HCT116 (cell line): ENCODE results near the gene RNF130. TPM values are rescaled to one million over a fixed set of nuclear protein-coding genes. Genes with fewer than 3 reads are reported as not detected.

Experiments
- ATAC-seq: fragments of 200-7000 bp; cut with Tn5 transposase; 2 replicates; pipeline ENCODE4 v1.9.1; 2020; ENCODE audit warnings: mild to moderate bottlenecking, moderate library complexity
- BruUV-seq: library from RNA; stranded (reverse); fragments of 400-500 nt; replicated peaks from 2 replicates; lab custom pipeline; 2021; lab: Mats Ljungman, UMichigan
- CTCF ChIA-PET: fragments of 300-600 bp; sonication (Branson Sonifier 250); formaldehyde crosslinking; loops from one replicate; lab custom pipeline; 2021; ENCODE audit warnings: antibody characterized with exemption; lab: Charles Lee
- POLR2A ChIA-PET: fragments of 300-600, 350-600 bp; sonication (Branson Sonifier 250); formaldehyde crosslinking; loops from one replicate; lab custom pipeline; 2021; ENCODE audit warnings: antibody characterized with exemption; lab: Charles Lee
- RAD21 ChIA-PET, 2 experiments: fragments of 300-600 bp; sonication (Branson Sonifier 250); formaldehyde crosslinking; loops; one replicate each; lab custom pipeline; 2023; ENCODE audit warnings: low total read pairs in 2 of 2; ENCODE audit not compliant: uncharacterized antibody in 2 of 2, unreplicated experiment in 2 of 2, low non-redundant PET in 1 of 2; lab: Charles Lee
- DNase-seq: peaks from one replicate; pipeline ENCODE4 v3.0.0-alpha.2; 2010; ENCODE audit warnings: low read depth, low spot score
- H2AFZ ChIP-seq: fragments of 200-600 bp; shearing (Covaris generic), sonication (generic); 2 replicates; pipeline ENCODE4 v1.6.1; 2017; ENCODE audit warnings: low read depth, mixed run types, mixed read lengths, antibody characterized with exemption, low read length; ENCODE audit not compliant: poor library complexity, severe bottlenecking
- H3K27ac ChIP-seq: 2 replicates; pipeline ENCODE4 v1.5.1; 2012; ENCODE audit warnings: low read depth, low read length
- H3K27me3 ChIP-seq: fragments of 200-600 bp; sonication (generic); 2 replicates; pipeline ENCODE4 v1.6.1; 2016; ENCODE audit warnings: mixed run types, low read length, mixed read lengths; ENCODE audit not compliant: insufficient read depth
- H3K36me3 ChIP-seq, 2 experiments: fragments of 200-500 bp in 1 of 2; fragments of 200-600 bp in 1 of 2; sonication (Bioruptor generic) in 1 of 2; sonication (generic) in 1 of 2; 2 replicates each; pipeline versions ENCODE4 v1.5.1 to v1.6.1; 2014 to 2016; ENCODE audit warnings: low read length in 2 of 2, inconsistent platforms in 1 of 2, mixed read lengths in 1 of 2, mixed run types in 1 of 2; ENCODE audit not compliant: insufficient read depth in 2 of 2, control insufficient read depth in 1 of 2
- H3K4me1 ChIP-seq, 2 experiments: fragments of 200-600 bp in 1 of 2; sonication (generic) in 1 of 2; 2 replicates each; pipeline versions ENCODE4 v1.5.1 to v1.6.1; 2012 to 2017; ENCODE audit warnings: low read length in 2 of 2, inconsistent platforms in 1 of 2, mild to moderate bottlenecking in 1 of 2, mixed read lengths in 1 of 2, mixed run types in 1 of 2, moderate library complexity in 1 of 2; ENCODE audit not compliant: insufficient read depth in 2 of 2, control insufficient read depth in 1 of 2
- H3K4me2 ChIP-seq: fragments of 200-600 bp; sonication (generic); 2 replicates; pipeline ENCODE4 v1.6.1; 2017; ENCODE audit warnings: mixed run types, low read length, mixed read lengths
- H3K4me3 ChIP-seq, 2 experiments: fragments of 200-600 bp in 1 of 2; sonication (generic) in 1 of 2; replicated peaks in 1 of 2; 2 replicates each; pipeline ENCODE4 v1.5.1; 2011 to 2016; ENCODE audit warnings: low read length in 2 of 2, control low read depth in 1 of 2, low read depth in 1 of 2, mild to moderate bottlenecking in 1 of 2, mixed read lengths in 1 of 2, mixed run types in 1 of 2
- H3K79me2 ChIP-seq: fragments of 200-600 bp; sonication (generic); 2 replicates; pipeline ENCODE4 v1.6.1; 2017; ENCODE audit warnings: mild to moderate bottlenecking, mixed run types, low read length, moderate library complexity, mixed read lengths; ENCODE audit not compliant: insufficient read depth
- H3K9ac ChIP-seq: fragments of 200-600 bp; sonication (generic); 2 replicates; pipeline ENCODE4 v1.6.1; 2016; ENCODE audit warnings: low read length, mixed read lengths
- H3K9me2 ChIP-seq: fragments of 200-600 bp; sonication (generic), shearing (Covaris generic); 2 replicates; pipeline ENCODE4 v1.6.1; 2017; ENCODE audit warnings: mixed run types, mild to moderate bottlenecking, moderate library complexity; ENCODE audit not compliant: insufficient read depth
- H3K9me3 ChIP-seq, 2 experiments: fragments of 200-500 bp in 1 of 2; fragments of 200-600 bp in 1 of 2; sonication (Bioruptor generic) in 1 of 2; sonication (generic) in 1 of 2; 2 replicates each; pipeline ENCODE4 v1.6.1; 2014 to 2017; ENCODE audit warnings: low read length in 2 of 2, mixed read lengths in 2 of 2, inconsistent platforms in 1 of 2, low read depth in 1 of 2, mild to moderate bottlenecking in 1 of 2, mixed run types in 1 of 2, moderate library complexity in 1 of 2; ENCODE audit not compliant: control insufficient read depth in 1 of 2, insufficient read depth in 1 of 2
- H4K20me1 ChIP-seq: fragments of 200-600 bp; sonication (generic), shearing (Covaris generic); 2 replicates; pipeline ENCODE4 v1.6.1; 2017; ENCODE audit warnings: mixed run types, mild to moderate bottlenecking, moderate library complexity; ENCODE audit not compliant: insufficient read depth
- CBX3 ChIP-seq: IDR thresholded peaks from 2 replicates; pipeline ENCODE4 v1.6.1; 2012; ENCODE audit warnings: low read depth
- POLR2A ChIP-seq: IDR thresholded peaks from 2 replicates; pipeline ENCODE4 v1.7.0; 2011; ENCODE audit warnings: borderline replicate concordance; ENCODE audit not compliant: insufficient read depth, insufficient read length; ENCODE audit errors: extremely low read depth
- RAD21 ChIP-seq: IDR thresholded peaks from 2 replicates; pipeline ENCODE4 v1.6.1; 2012; ENCODE audit warnings: low read depth, mild to moderate bottlenecking
- SP1 ChIP-seq: IDR thresholded peaks from 2 replicates; pipeline ENCODE4 v1.6.1; 2012; ENCODE audit warnings: low read depth
- YY1 ChIP-seq: IDR thresholded peaks from 2 replicates; pipeline ENCODE4 v1.6.1; 2011; ENCODE audit warnings: low read length, low read depth, moderate library complexity, mild to moderate bottlenecking; ENCODE audit not compliant: insufficient replicate concordance; ENCODE audit errors: extremely low read depth
- intact Hi-C: fragments of 100-400 bp; cut with micrococcal nuclease; formaldehyde crosslinking; loops from 2 replicates; pipeline ENCODE4 v1.10.0; 2022
- total RNA-seq: library from RNA; stranded (reverse); gene quantifications from one replicate; pipeline ENCODE4 v1.2.1, GENCODE V29; 2021; ENCODE audit not compliant: unreplicated experiment
- TF ChIP-seq, protein P1 (sequence below): IDR thresholded peaks from 2 replicates; pipeline ENCODE4 v1.6.1; 2012; ENCODE audit warnings: low read depth
- TF ChIP-seq, protein P2 (sequence below): IDR thresholded peaks from 2 replicates; pipeline ENCODE4 v1.6.1; 2012

RNF130 gene
- total RNA-seq, 1 experiment from 2014 or later, result 34.9 TPM

DNA sequence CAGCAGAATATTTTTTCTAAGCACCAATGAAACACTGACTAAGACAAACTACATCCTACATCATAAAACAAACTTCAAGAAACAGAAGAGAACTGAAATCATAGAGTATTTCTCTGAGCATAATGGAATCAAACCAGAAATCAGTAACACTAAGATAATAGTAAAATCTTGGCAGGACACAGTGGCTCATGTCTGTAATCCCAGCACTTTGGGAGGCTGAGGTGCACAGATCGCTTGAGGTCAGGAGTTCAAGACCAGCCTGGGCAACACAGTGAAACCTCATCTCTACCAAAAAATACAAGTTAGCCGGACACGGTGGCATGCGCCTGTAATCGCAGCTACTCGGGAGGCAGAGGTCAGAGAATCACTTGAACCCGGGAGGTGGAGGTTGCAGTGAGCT, 63.1 kb downstream of the RNF130 start:
- BruUV-seq, result no TSS peak
- ChIA-PET CTCF (no interaction called here), RAD21 (no interaction called here), POLR2A (no interaction called here)
- no peak overlapping the region for H3K27ac ChIP-seq
- no peaks in the 10 kb centered on the region for H3K27me3 ChIP-seq
- H3K9me2 ChIP-seq, result no peaks in the 10 kb centered on the region
- H3K4me2 ChIP-seq, result no peak overlapping the region
- no peak overlapping the region for H3K4me3 ChIP-seq
- no peaks in the 10 kb centered on the region for H3K79me2 ChIP-seq
- no peaks in the 10 kb centered on the region for H3K4me1 ChIP-seq
- H2AFZ ChIP-seq, result no peak overlapping the region
- no peak for TF ChIP-seq SP1
- TF ChIP-seq POLR2A, result no peak
- TF ChIP-seq YY1, result no peak
- no peak for TF ChIP-seq CBX3
- H3K36me3 ChIP-seq, result no peaks in the 10 kb centered on the region
- DNase-seq (no peak), ATAC-seq (no peak)
- no peaks in the 10 kb centered on the region for H3K9me3 ChIP-seq
- H3K9ac ChIP-seq, result no peak overlapping the region
- no peaks in the 10 kb centered on the region for H4K20me1 ChIP-seq
- intact Hi-C loops, result no loop called here

DNA sequence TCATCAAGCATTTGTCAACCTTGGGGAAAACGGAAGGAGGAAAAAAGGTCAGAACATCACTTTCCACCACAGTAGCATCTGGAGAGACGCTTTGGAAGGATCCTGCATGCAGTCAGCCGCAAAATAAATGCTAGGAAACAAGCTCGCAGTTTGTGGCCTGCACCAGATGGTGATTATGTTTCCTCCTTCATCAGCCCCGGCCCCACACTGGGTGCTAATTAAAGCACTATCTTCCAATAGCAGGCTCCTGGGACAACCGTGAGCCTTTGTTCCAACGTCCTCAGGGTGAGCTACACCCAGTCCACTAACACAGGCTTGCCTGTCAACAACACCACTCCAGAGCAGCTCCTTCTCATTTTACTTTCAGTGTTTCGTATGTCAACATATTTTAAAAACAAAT, 64.0 kb downstream of the RNF130 start:
- intact Hi-C loops, result no loop called here
- RAD21 ChIA-PET, result interaction anchor here in 1 of 2 experiments (0.5 to 0.7 kb wide), 2 partner anchors 11 to 80 kb away, joined by 3 read pairs; no protein-coding TSS in a partner anchor
- Histone ChIP-seq H4K20me1 (no peaks in the 10 kb centered on the region), H3K79me2 (no peaks in the 10 kb centered on the region), H3K9me3 (no peaks in the 10 kb centered on the region), H3K27ac (no peak overlapping the region), H3K9ac (no peak overlapping the region), H3K4me1 (no peaks in the 10 kb centered on the region), H3K4me3 (no peak overlapping the region), H3K4me2 (no peak overlapping the region), H3K9me2 (no peaks in the 10 kb centered on the region), H3K27me3 (no peaks in the 10 kb centered on the region), H3K36me3 (no peaks in the 10 kb centered on the region), H2AFZ (no peak overlapping the region)
- BruUV-seq, result no TSS peak
- TF ChIP-seq, protein P1, sequence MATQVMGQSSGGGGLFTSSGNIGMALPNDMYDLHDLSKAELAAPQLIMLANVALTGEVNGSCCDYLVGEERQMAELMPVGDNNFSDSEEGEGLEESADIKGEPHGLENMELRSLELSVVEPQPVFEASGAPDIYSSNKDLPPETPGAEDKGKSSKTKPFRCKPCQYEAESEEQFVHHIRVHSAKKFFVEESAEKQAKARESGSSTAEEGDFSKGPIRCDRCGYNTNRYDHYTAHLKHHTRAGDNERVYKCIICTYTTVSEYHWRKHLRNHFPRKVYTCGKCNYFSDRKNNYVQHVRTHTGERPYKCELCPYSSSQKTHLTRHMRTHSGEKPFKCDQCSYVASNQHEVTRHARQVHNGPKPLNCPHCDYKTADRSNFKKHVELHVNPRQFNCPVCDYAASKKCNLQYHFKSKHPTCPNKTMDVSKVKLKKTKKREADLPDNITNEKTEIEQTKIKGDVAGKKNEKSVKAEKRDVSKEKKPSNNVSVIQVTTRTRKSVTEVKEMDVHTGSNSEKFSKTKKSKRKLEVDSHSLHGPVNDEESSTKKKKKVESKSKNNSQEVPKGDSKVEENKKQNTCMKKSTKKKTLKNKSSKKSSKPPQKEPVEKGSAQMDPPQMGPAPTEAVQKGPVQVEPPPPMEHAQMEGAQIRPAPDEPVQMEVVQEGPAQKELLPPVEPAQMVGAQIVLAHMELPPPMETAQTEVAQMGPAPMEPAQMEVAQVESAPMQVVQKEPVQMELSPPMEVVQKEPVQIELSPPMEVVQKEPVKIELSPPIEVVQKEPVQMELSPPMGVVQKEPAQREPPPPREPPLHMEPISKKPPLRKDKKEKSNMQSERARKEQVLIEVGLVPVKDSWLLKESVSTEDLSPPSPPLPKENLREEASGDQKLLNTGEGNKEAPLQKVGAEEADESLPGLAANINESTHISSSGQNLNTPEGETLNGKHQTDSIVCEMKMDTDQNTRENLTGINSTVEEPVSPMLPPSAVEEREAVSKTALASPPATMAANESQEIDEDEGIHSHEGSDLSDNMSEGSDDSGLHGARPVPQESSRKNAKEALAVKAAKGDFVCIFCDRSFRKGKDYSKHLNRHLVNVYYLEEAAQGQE, result no peak
- TF ChIP-seq, protein P2, sequence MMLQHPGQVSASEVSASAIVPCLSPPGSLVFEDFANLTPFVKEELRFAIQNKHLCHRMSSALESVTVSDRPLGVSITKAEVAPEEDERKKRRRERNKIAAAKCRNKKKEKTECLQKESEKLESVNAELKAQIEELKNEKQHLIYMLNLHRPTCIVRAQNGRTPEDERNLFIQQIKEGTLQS, result no peak
- TF ChIP-seq RAD21, result no peak
- no peak for ATAC-seq
- POLR2A ChIA-PET, result no interaction called here
- CTCF ChIA-PET, result interaction anchor here (1.0 kb wide), 1 partner anchor 22 kb away, joined by 3 read pairs; no protein-coding TSS in a partner anchor
- no peak for DNase-seq
